IgD-negative memory B cell (primary cell): ENCODE data around the gene HIF3A. TPM values are rescaled to one million over a fixed set of nuclear protein-coding genes. Genes with fewer than 3 reads are reported as not detected.

ENCODE experiments used
- H3K27ac Mint-ChIP-seq, 3 donors: one replicate each; pipeline ENCODE4 v1.8.0; 2020 to 2022; ENCODE audit warnings: mild to moderate bottlenecking in 3 of 3, mixed read lengths in 3 of 3, moderate library complexity in 1 of 3
- H3K27me3 Mint-ChIP-seq: one replicate; pipeline ENCODE4 v1.8.0; 2021; ENCODE audit warnings: mixed read lengths
- H3K36me3 Mint-ChIP-seq: one replicate; pipeline ENCODE4 v1.8.0; 2020; ENCODE audit warnings: mild to moderate bottlenecking, mixed read lengths
- H3K4me1 Mint-ChIP-seq, 3 donors: one replicate each; pipeline ENCODE4 v1.8.0; 2020 to 2022; ENCODE audit warnings: mixed read lengths in 3 of 3, mild to moderate bottlenecking in 1 of 3
- H3K4me3 Mint-ChIP-seq, 4 donors: one replicate each; pipeline ENCODE4 v1.8.0; 2020 to 2022; ENCODE audit warnings: mild to moderate bottlenecking in 4 of 4, mixed read lengths in 4 of 4, moderate library complexity in 3 of 4
- H3K9me3 Mint-ChIP-seq, 3 donors: one replicate each; pipeline ENCODE4 v1.8.0; 2020 to 2021; ENCODE audit warnings: mixed read lengths in 3 of 3, mild to moderate bottlenecking in 1 of 3
- polyA plus RNA-seq: library from polyadenylated mRNA; unstranded; fragments of 300-500 nt; fragmentation: Illumina TruSeq; gene quantifications from one replicate; pipeline ENCODE4 v1.2.3, GENCODE V29; 2021

Gene HIF3A
- polyA plus RNA-seq, 1 donor from 2014 or later, result not detected

GRCh38 chr19:46337487-46337886 is 40.6 kb downstream of the HIF3A start:
- H3K9me3 Mint-ChIP-seq, result no peaks in the 10 kb centered on the region

DNA sequence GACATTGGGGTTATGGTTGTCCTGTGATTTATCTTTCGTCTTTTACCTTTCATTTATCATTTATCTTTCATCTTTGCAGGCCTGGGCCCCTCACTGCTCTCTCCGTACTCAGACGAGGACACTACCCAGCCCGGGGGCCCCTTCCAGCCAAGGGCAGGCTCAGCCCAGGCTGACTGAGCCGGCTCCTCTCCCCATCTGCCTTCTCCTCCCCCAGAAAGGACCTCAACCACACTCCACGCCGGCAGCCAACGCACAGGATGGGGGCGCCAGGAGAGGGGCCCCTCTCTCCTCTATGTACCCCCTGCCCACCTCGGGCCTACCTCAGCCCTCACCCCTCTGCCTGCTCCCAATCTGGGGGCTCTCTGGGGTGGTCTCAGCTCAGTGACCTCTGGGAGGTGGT is 42.6 kb downstream of the HIF3A start:
- Mint-ChIP-seq H3K36me3 (peaks cover 6% of the 10 kb centered on the region), H3K4me3 (no peak overlapping the region), H3K4me1 (peaks cover 0 to 1% (median 0%) of the 10 kb centered on the region in 3 donors), H3K27ac (no peak overlapping the region), H3K27me3 (peaks cover 14% of the 10 kb centered on the region), H3K9me3 (no peaks in the 10 kb centered on the region)

More at GRCh38 chr19:46337487-46337886, 40.6 kb downstream of the HIF3A start:
- Mint-ChIP-seq H3K27me3 (peaks cover 6% of the 10 kb centered on the region), H3K36me3 (peaks cover 6% of the 10 kb centered on the region), H3K27ac (no peak overlapping the region), H3K4me3 (no peak overlapping the region), H3K4me1 (peaks cover 0 to 1% (median 0%) of the 10 kb centered on the region in 3 donors)

GRCh38 chr19:46340051-46340659 is 43.3 kb downstream of the HIF3A start:
- no peak overlapping the region for H3K27ac Mint-ChIP-seq
- peaks cover 0 to 1% (median 0%) of the 10 kb centered on the region in 3 donors for H3K4me1 Mint-ChIP-seq
- peaks cover 6% of the 10 kb centered on the region for H3K36me3 Mint-ChIP-seq
- H3K4me3 Mint-ChIP-seq, result no peak overlapping the region
- no peaks in the 10 kb centered on the region for H3K9me3 Mint-ChIP-seq
- peaks cover 14% of the 10 kb centered on the region for H3K27me3 Mint-ChIP-seq

DNA sequence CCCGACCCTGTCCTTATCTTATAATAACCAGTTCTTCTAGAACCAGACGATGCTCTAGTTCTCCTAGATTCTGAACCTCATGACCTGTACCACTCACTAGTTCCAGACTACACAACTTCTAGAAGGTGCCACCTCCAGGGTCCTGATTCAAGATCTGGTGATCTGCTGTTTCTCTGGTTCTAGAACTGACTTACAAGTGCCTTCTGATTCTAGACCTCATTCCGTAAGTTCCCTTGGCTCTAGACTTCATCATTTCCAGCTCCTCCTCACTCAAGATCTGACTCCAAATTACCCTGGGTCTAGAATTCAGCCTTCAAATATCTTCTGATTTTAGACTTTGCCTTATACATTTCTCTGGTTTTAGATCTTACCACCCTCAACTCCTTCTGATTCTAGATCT is 45.1 kb downstream of the HIF3A start:
- Mint-ChIP-seq H3K36me3 (peaks cover 6% of the 10 kb centered on the region), H3K27ac (no peak overlapping the region), H3K9me3 (no peaks in the 10 kb centered on the region), H3K4me3 (peak overlapping the region in 1 of 4 donors; percentile 4), H3K4me1 (peaks cover 4 to 13% (median 6%) of the 10 kb centered on the region in 3 donors), H3K27me3 (peaks cover 14% of the 10 kb centered on the region)

DNA sequence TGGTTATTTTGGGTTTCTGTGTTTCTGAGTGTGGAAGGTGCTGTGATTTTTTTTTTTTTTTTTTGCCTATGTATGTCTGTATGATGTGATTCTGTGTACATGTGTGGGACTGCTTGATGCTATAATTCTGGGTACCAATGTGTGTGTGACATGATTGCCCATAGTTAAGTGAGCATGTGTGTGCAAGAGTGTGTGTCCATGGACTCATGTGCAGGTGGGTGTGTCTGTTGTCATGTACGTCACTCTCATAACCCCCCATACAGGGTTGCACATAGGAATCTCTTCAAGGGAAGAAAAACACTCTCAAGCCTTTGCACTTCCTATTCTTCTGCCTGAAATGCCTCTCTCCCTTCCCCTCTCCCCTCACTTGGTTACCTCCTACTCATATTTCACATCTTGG is 47.5 kb downstream of the HIF3A start:
- Mint-ChIP-seq H3K36me3 (peaks cover 7% of the 10 kb centered on the region), H3K4me3 (peak overlapping the region in 2 of 4 donors; percentile 16 to 98), H3K4me1 (peaks cover 23 to 32% (median 25%) of the 10 kb centered on the region in 3 donors), H3K27me3 (peaks cover 12% of the 10 kb centered on the region), H3K27ac (peak overlapping the region in 1 of 3 donors; percentile 83), H3K9me3 (no peaks in the 10 kb centered on the region)

GRCh38 chr19:46345157-46345556 is 48.3 kb downstream of the HIF3A start:
- H3K4me1 Mint-ChIP-seq, result peaks cover 30 to 37% (median 32%) of the 10 kb centered on the region in 3 donors
- peak overlapping the region in 1 of 3 donors; percentile 83 for H3K27ac Mint-ChIP-seq
- no peaks in the 10 kb centered on the region for H3K9me3 Mint-ChIP-seq
- H3K4me3 Mint-ChIP-seq, result peak overlapping the region in 3 of 4 donors; percentile 34 to 98 (median 72)
- peaks cover 11% of the 10 kb centered on the region for H3K27me3 Mint-ChIP-seq
- peaks cover 6% of the 10 kb centered on the region for H3K36me3 Mint-ChIP-seq

- Mint-ChIP-seq H3K4me1 (peaks cover 42 to 51% (median 46%) of the 10 kb centered on the region in 3 donors), H3K9me3 (no peaks in the 10 kb centered on the region), H3K4me3 (peak within 1 kb of the TSS; percentile 94 to 98 (median 96))
Observed at GRCh38 chr19:46346821-46347571, 50.2 kb downstream of the HIF3A start, which contains the start of gene PPP5C. Gene PPP5C (plus strand): TSS chr19:46347087. CDS start chr19:46347097, 10 bp downstream.

GRCh38 chr19:46347572-46347883 is 50.7 kb downstream of the HIF3A start:
- H3K9me3 Mint-ChIP-seq, result no peaks in the 10 kb centered on the region
- peak overlapping the region; percentile 79 to 90 (median 83) for H3K27ac Mint-ChIP-seq
- peaks cover 7% of the 10 kb centered on the region for H3K27me3 Mint-ChIP-seq
- H3K4me1 Mint-ChIP-seq, result peaks cover 44 to 51% (median 48%) of the 10 kb centered on the region in 3 donors
- H3K4me3 Mint-ChIP-seq, result peak overlapping the region; percentile 94 to 98 (median 96)
- H3K36me3 Mint-ChIP-seq, result peaks cover 2% of the 10 kb centered on the region

More at GRCh38 chr19:46346821-46347571, 50.2 kb downstream of the HIF3A start, which contains the start of gene PPP5C:
- Mint-ChIP-seq H3K36me3 (peaks cover 4% of the 10 kb centered on the region), H3K27ac (peak within 1 kb of the TSS; percentile 79 to 90 (median 83)), H3K27me3 (peaks cover 9% of the 10 kb centered on the region)

- Mint-ChIP-seq H3K27me3 (peaks cover 6% of the 10 kb centered on the region), H3K4me3 (peak overlapping the region; percentile 84 to 98 (median 96)), H3K36me3 (peaks cover 2% of the 10 kb centered on the region), H3K9me3 (no peaks in the 10 kb centered on the region), H3K27ac (peak overlapping the region in 2 of 3 donors; percentile 83 to 90), H3K4me1 (peaks cover 47 to 51% (median 49%) of the 10 kb centered on the region in 3 donors)
Observed at GRCh38 chr19:46347985-46348384, 51.1 kb downstream of the HIF3A start.

DNA sequence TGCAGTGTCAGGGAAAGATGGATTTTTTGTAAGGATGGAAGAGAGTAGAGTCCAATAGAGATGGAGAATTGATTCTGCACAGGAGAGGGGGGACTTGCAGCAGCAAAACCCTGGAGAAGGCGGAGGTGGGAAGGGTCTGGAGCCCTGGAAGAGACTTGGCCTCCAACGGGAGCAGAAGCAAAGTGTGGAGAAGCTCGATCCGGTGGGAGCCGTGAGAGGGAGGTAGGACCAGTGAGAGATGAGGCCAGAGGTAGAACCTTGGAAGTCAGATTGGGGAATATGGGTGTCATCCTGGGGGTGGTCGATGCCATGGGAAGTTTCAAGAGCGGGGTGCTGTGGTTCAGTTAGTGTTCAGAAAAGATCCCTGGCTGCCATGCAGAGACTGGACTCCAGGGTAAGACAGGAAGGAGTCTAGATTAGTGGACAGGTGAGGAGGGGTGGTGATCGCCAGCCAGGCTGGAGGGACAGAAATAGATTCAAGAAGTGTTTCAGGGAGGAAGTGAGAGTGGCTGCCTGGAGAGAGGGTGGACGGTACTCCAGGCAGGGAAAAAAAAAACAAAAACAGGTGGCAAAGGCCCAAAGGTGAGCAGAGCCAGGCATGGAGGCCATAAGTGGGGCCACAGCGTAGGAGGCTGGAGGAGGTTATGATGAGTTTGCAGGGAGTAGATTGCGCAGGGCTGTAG is 52.6 kb downstream of the HIF3A start:
- Mint-ChIP-seq H3K36me3 (peaks cover 4% of the 10 kb centered on the region), H3K4me1 (peaks cover 49 to 52% (median 51%) of the 10 kb centered on the region in 3 donors), H3K27me3 (no peaks in the 10 kb centered on the region), H3K27ac (peak overlapping the region; percentile 32 to 93 (median 83)), H3K9me3 (no peaks in the 10 kb centered on the region), H3K4me3 (peak overlapping the region; percentile 69 to 98 (median 90))

DNA sequence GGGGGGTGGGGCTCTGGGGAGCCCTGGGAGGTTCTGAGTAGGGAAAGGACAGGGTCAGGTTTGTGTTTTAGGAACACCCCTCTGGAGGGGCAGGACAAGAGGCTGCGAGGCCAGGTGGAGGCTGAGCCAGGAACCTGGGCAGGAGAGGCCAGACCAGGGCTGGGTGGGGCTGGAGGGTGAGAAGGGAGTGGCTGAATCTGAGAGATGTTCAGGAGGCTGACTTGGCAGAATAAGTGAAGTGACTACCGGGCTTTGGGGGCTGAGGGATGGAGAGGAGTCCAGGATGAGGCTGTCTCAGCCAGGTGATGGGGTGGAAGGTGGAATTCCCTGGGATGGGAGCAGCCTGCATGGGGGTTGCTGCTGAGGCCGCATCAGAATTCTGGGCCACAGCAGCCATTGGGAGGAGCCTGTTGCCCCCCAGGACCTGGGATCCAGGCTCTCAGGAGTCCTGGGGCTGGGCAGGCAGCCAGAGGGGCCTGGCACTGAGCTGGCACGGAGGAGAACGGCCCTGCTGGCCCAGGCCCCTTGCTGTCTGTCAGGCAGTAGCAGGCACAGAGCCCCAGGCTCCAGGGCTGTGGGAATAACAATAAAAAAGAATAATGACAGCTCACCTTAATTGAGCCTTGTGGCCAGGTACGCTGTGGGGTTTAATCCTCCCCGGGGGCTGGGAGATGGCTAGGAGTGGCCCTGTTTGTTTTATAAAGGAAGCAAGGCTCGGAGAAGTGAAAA is 53.4 kb downstream of the HIF3A start:
- Mint-ChIP-seq H3K27ac (peak overlapping the region; percentile 58 to 93 (median 83)), H3K36me3 (peaks cover 4% of the 10 kb centered on the region), H3K9me3 (no peaks in the 10 kb centered on the region), H3K4me3 (peak overlapping the region; percentile 69 to 98 (median 90)), H3K4me1 (peaks cover 49 to 54% (median 51%) of the 10 kb centered on the region in 3 donors), H3K27me3 (no peaks in the 10 kb centered on the region)

- peak overlapping the region; percentile 69 to 98 (median 88) for H3K4me3 Mint-ChIP-seq
- H3K36me3 Mint-ChIP-seq, result peaks cover 4% of the 10 kb centered on the region
- no peaks in the 10 kb centered on the region for H3K9me3 Mint-ChIP-seq
- no peaks in the 10 kb centered on the region for H3K27me3 Mint-ChIP-seq
- peak overlapping the region; percentile 58 to 93 (median 83) for H3K27ac Mint-ChIP-seq
- H3K4me1 Mint-ChIP-seq, result peaks cover 45 to 54% (median 51%) of the 10 kb centered on the region in 3 donors
Observed at GRCh38 chr19:46350758-46351159, 53.9 kb downstream of the HIF3A start.

DNA sequence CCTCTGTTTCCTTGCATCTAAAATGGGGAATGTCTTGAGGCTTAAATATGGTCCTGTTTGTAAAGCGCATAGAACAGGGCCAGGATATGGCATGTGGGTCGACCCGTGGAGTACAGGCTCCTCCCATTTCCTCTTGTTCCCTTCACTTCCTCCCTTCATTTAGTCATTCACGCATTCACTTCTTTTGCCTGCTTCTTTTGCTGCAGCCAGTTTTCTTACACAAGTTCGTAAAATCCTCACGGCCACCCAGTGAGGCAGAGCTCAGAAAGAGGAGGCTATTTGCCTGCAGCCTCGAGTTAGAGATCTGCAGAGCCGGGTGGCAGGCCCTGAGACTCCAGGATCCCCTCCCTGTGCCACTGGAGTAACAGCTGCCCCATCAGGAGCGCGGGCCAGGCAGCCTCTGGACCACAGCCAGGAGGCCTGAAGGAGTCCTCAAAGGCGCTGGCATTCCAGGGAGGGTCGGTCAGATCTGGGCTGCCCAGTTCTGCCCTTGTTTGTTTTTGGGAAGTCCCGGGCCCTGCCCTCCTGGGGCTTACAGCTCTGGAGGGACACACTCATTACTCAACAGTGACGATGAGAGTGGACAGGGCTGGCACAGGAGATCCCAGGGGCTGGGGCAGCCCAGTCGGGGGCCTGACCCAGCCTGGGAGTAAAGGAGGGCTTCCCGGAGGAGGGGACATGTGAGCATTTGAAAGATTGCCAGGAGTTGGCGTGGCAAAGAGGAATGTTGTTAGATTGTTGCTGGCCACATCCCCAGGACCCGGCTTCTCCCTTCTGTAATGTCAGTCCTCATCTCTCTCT is 54.6 kb downstream of the HIF3A start:
- H3K36me3 Mint-ChIP-seq, result peaks cover 4% of the 10 kb centered on the region
- peaks cover 45 to 53% (median 50%) of the 10 kb centered on the region in 3 donors for H3K4me1 Mint-ChIP-seq
- no peaks in the 10 kb centered on the region for H3K9me3 Mint-ChIP-seq
- peak overlapping the region; percentile 58 to 93 (median 83) for H3K27ac Mint-ChIP-seq
- no peaks in the 10 kb centered on the region for H3K27me3 Mint-ChIP-seq
- H3K4me3 Mint-ChIP-seq, result peak overlapping the region; percentile 69 to 98 (median 88)
